ENCODE measurements around the gene TEX2. TPM values are rescaled to one million over a fixed set of nuclear protein-coding genes. Genes with fewer than 3 reads are reported as not detected.
"Not testable (repeated sequence)": the region's sequence is repeated elsewhere in the genome, so short reads cannot be mapped to it uniquely, and the experiment has no call there.

TEX2 gene
- total and polyA plus RNA-seq, 2 donors = 18.6 to 20.3 TPM

- Histone ChIP-seq H3K4me3 (ENCODE audit: low read depth, low read length) (no peak overlapping the region), H3K27ac (ENCODE audit: low read depth) (no peak overlapping the region)
- 94% methylated on average over 2 of the region's 2 CpGs for WGBS
Observed at GRCh38 chr17:64223283-64223682, 39.8 kb downstream of the TEX2 start.

GRCh38 chr17:64221679-64222078 lies 41.4 kb downstream of the TEX2 start:
- Histone ChIP-seq H3K4me3 (ENCODE audit: low read depth, low read length) (no peak overlapping the region), H3K27ac (ENCODE audit: low read depth) (no peak overlapping the region), H3K4me1 (ENCODE audit: insufficient read depth) (no peaks in the 10 kb centered on the region), H3K36me3 (ENCODE audit: insufficient read depth) (no peaks in the 10 kb centered on the region)
- no peak for DNase-seq (ENCODE audit: extremely low spot score)
- WGBS = 93% methylated on average over 1 of the region's 1 CpG

More at GRCh38 chr17:64223283-64223682, 39.8 kb downstream of the TEX2 start:
- no peaks in the 10 kb centered on the region for H3K4me1 ChIP-seq (ENCODE audit: insufficient read depth)
- no peaks in the 10 kb centered on the region for H3K36me3 ChIP-seq (ENCODE audit: insufficient read depth)
- no peak for DNase-seq (ENCODE audit: extremely low spot score)

- not testable (repeated sequence) for H3K4me3 ChIP-seq (ENCODE audit: low read depth, low read length); H3K4me1 ChIP-seq (ENCODE audit: insufficient read depth); H3K27ac ChIP-seq (ENCODE audit: low read depth); H3K36me3 ChIP-seq (ENCODE audit: insufficient read depth); DNase-seq (ENCODE audit: extremely low spot score)
- 89% methylated on average over 1 of the region's 1 CpG for WGBS
Observed at GRCh38 chr17:64220604-64221003, 42.5 kb downstream of the TEX2 start.

GRCh38 chr17:64219571-64219970 lies 43.5 kb downstream of the TEX2 start:
- Histone ChIP-seq H3K4me1 (ENCODE audit: insufficient read depth) (no peaks in the 10 kb centered on the region), H3K27ac (ENCODE audit: low read depth) (no peak overlapping the region)

GRCh38 chr17:64218066-64218465 lies 45.0 kb downstream of the TEX2 start:
- DNase-seq (ENCODE audit: extremely low spot score) = no peak
- H3K4me3 ChIP-seq (ENCODE audit: low read depth, low read length) = no peak overlapping the region
- no peak overlapping the region for H3K27ac ChIP-seq (ENCODE audit: low read depth)
- no peaks in the 10 kb centered on the region for H3K4me1 ChIP-seq (ENCODE audit: insufficient read depth)
- WGBS = 84% methylated on average over 3 of the region's 3 CpGs
- no peaks in the 10 kb centered on the region for H3K36me3 ChIP-seq (ENCODE audit: insufficient read depth)

More at GRCh38 chr17:64219571-64219970, 43.5 kb downstream of the TEX2 start:
- 72% methylated on average over 2 of the region's 2 CpGs for WGBS
- no peak for DNase-seq (ENCODE audit: extremely low spot score)
- Histone ChIP-seq H3K36me3 (ENCODE audit: insufficient read depth) (no peaks in the 10 kb centered on the region), H3K4me3 (ENCODE audit: low read depth, low read length) (no peak overlapping the region)

- DNase-seq (ENCODE audit: extremely low spot score) = no peak
- Histone ChIP-seq H3K4me3 (ENCODE audit: low read depth, low read length) (no peak overlapping the region), H3K36me3 (ENCODE audit: insufficient read depth) (no peaks in the 10 kb centered on the region), H3K4me1 (ENCODE audit: insufficient read depth) (no peaks in the 10 kb centered on the region), H3K27ac (ENCODE audit: low read depth) (no peak overlapping the region)
- 85% methylated on average over 6 of the region's 6 CpGs for WGBS
Observed at GRCh38 chr17:64217249-64217691, 45.8 kb downstream of the TEX2 start.

- H3K4me1 ChIP-seq (ENCODE audit: insufficient read depth) = no peaks in the 10 kb centered on the region
- H3K27ac ChIP-seq (ENCODE audit: low read depth) = peak overlapping the region; percentile 6
- no peaks in the 10 kb centered on the region for H3K36me3 ChIP-seq (ENCODE audit: insufficient read depth)
- no peak for DNase-seq (ENCODE audit: extremely low spot score)
- H3K4me3 ChIP-seq (ENCODE audit: low read depth, low read length) = no peak overlapping the region
- WGBS = 43% methylated on average over 11 of the region's 11 CpGs
Observed at GRCh38 chr17:64216338-64217248, 46.5 kb downstream of the TEX2 start.

GRCh38 chr17:64216000-64216337 lies 47.1 kb downstream of the TEX2 start:
- Histone ChIP-seq H3K36me3 (ENCODE audit: insufficient read depth) (no peaks in the 10 kb centered on the region), H3K4me3 (ENCODE audit: low read depth, low read length) (no peak overlapping the region), H3K27ac (ENCODE audit: low read depth) (no peak overlapping the region), H3K4me1 (ENCODE audit: insufficient read depth) (no peaks in the 10 kb centered on the region)
- no peak for DNase-seq (ENCODE audit: extremely low spot score)
- WGBS = 20% methylated on average over 2 of the region's 2 CpGs

GRCh38 chr17:64214950-64215349 lies 48.1 kb downstream of the TEX2 start:
- Histone ChIP-seq H3K4me1 (ENCODE audit: insufficient read depth) (no peaks in the 10 kb centered on the region), H3K4me3 (ENCODE audit: low read depth, low read length) (no peak overlapping the region), H3K36me3 (ENCODE audit: insufficient read depth) (no peaks in the 10 kb centered on the region), H3K27ac (ENCODE audit: low read depth) (no peak overlapping the region)
- WGBS = 95% methylated on average over 4 of the region's 4 CpGs
- DNase-seq (ENCODE audit: extremely low spot score) = no peak

GRCh38 chr17:64213995-64214811 lies 48.9 kb downstream of the TEX2 start:
- DNase-seq (ENCODE audit: extremely low spot score) = no peak
- no peaks in the 10 kb centered on the region for H3K36me3 ChIP-seq (ENCODE audit: insufficient read depth)
- WGBS = 92% methylated on average over 14 of the region's 14 CpGs
- no peak overlapping the region for H3K4me3 ChIP-seq (ENCODE audit: low read depth, low read length)
- no peak overlapping the region for H3K27ac ChIP-seq (ENCODE audit: low read depth)
- no peaks in the 10 kb centered on the region for H3K4me1 ChIP-seq (ENCODE audit: insufficient read depth)

GRCh38 chr17:64212122-64212521 lies 50.9 kb downstream of the TEX2 start:
- Histone ChIP-seq H3K36me3 (ENCODE audit: insufficient read depth) (no peaks in the 10 kb centered on the region), H3K4me3 (ENCODE audit: low read depth, low read length) (no peak overlapping the region), H3K4me1 (ENCODE audit: insufficient read depth) (no peaks in the 10 kb centered on the region), H3K27ac (ENCODE audit: low read depth) (no peak overlapping the region)
- no peak for DNase-seq (ENCODE audit: extremely low spot score)
- WGBS = 53% methylated on average over 2 of the region's 2 CpGs

- H3K36me3 ChIP-seq (ENCODE audit: insufficient read depth) = no peaks in the 10 kb centered on the region
- 91% methylated on average over 6 of the region's 6 CpGs for WGBS
- no peak for DNase-seq (ENCODE audit: extremely low spot score)
- no peaks in the 10 kb centered on the region for H3K4me1 ChIP-seq (ENCODE audit: insufficient read depth)
- H3K27ac ChIP-seq (ENCODE audit: low read depth) = no peak overlapping the region
- H3K4me3 ChIP-seq (ENCODE audit: low read depth, low read length) = no peak overlapping the region
Observed at GRCh38 chr17:64209983-64210382, 53.1 kb downstream of the TEX2 start.

- no peak for DNase-seq (ENCODE audit: extremely low spot score)
- Histone ChIP-seq H3K36me3 (ENCODE audit: insufficient read depth) (no peaks in the 10 kb centered on the region), H3K4me3 (ENCODE audit: low read depth, low read length) (no peak overlapping the region), H3K4me1 (ENCODE audit: insufficient read depth) (no peaks in the 10 kb centered on the region), H3K27ac (ENCODE audit: low read depth) (no peak overlapping the region)
- 90% methylated on average over 5 of the region's 5 CpGs for WGBS
Observed at GRCh38 chr17:64209356-64209941, 53.6 kb downstream of the TEX2 start.

Measured in urinary bladder (tissue), 4 donors.